Upper lobe of left lung (tissue), 4 donors: Measurements from ENCODE around the gene CCDC69.

ENCODE experiments used
- CTCF ChIP-seq, 6 experiments: fragments of 450-650 bp in 4 of 6; fragments of 200-600 bp in 2 of 6; sonication (generic) in 2 of 6; IDR thresholded peaks; one replicate each; pipeline ENCODE4 v1.5.1; 2016 to 2019; ENCODE audit warnings: antibody characterized with exemption in 6 of 6
- EP300 ChIP-seq, 4 donors: sonication (generic); formaldehyde crosslinking; IDR thresholded peaks; one replicate each; pipeline ENCODE4 v1.5.1; 2017; ENCODE audit warnings: antibody characterized with exemption in 4 of 4, control low read depth in 2 of 4
- POLR2A ChIP-seq, 4 donors: fragments of 450-650 bp; IDR thresholded peaks; one replicate each; pipeline ENCODE4 v1.5.1; 2016 to 2017; ENCODE audit warnings: antibody characterized with exemption in 4 of 4, mild to moderate bottlenecking in 2 of 4
- POLR2AphosphoS5 ChIP-seq, 2 donors: sonication (generic); formaldehyde crosslinking; IDR thresholded peaks; one replicate each; pipeline ENCODE4 v1.5.1; 2017; ENCODE audit warnings: antibody characterized with exemption in 2 of 2

GRCh38 chr5:151181818-151182523 is 41.9 kb downstream of the CCDC69 start:
- no peak for TF ChIP-seq POLR2AphosphoS5 (IDR thresholded peaks at IDR 0.05)
- TF ChIP-seq CTCF (IDR thresholded peaks at IDR 0.05): no peak
- TF ChIP-seq EP300 (IDR thresholded peaks at IDR 0.05): no peak
- no peak for TF ChIP-seq POLR2A (IDR thresholded peaks at IDR 0.05)
